ENCODE results near the gene JUNB. TPM values are rescaled to one million over a fixed set of nuclear protein-coding genes. Genes with fewer than 3 reads are reported as not detected.

Gene JUNB
- polyA plus RNA-seq, 3 donors, result 1,279 to 3,167 (median 1,468) TPM

- no peak for DNase-seq
- Histone ChIP-seq H4K20me1 (ENCODE audit: insufficient read depth, low read length) (no peaks in the 10 kb centered on the region), H3K9ac (ENCODE audit: insufficient read depth, low read length, poor library complexity, severe bottlenecking) (no peak overlapping the region), H3K36me3 (replicated peaks in 1 of 2; ENCODE audit: control insufficient read depth in 1 of 2, insufficient read depth in 2 of 2, low read length in 2 of 2) (peaks cover 16 to 25% of the 10 kb centered on the region in 2 donors), H3K27me3 (ENCODE audit: control insufficient read depth in 2 of 2, insufficient read depth in 2 of 2, low read length in 2 of 2) (peaks cover 0 to 15% of the 10 kb centered on the region in 2 donors), H3K4me1 (ENCODE audit: control insufficient read depth in 1 of 2, insufficient read depth in 2 of 2, low read length in 2 of 2) (no peaks in the 10 kb centered on the region), H3K9me3 (replicated peaks in 1 of 2; ENCODE audit: control insufficient read depth in 1 of 2, insufficient read depth in 1 of 2, low read length in 2 of 2) (peaks cover 13 to 18% of the 10 kb centered on the region in 2 donors), H2AFZ (ENCODE audit: insufficient read depth, low read depth, low read length, poor library complexity, severe bottlenecking) (no peak overlapping the region), H3K27ac (ENCODE audit: low read depth in 1 of 2, low read length in 2 of 2) (no peak overlapping the region), H3K79me2 (ENCODE audit: insufficient read depth, low read length) (no peaks in the 10 kb centered on the region), H3K4me3 (replicated peaks in 1 of 3; ENCODE audit: low read depth in 2 of 3, low read length in 3 of 3) (no peak overlapping the region), H3K4me2 (replicated peaks; ENCODE audit: extremely low read depth, low read length, poor library complexity, severe bottlenecking) (no peak overlapping the region)
- peaks cover 4% of the 10 kb centered on the region for H3K4me1 Mint-ChIP-seq
- no peak for TF ChIP-seq CTCF (IDR thresholded peaks at IDR 0.05)
- H3K4me3 Mint-ChIP-seq, result no peak overlapping the region
- H3K27me3 Mint-ChIP-seq (ENCODE audit: low read depth in 3 of 3), result peaks cover 22 to 35% (median 31%) of the 10 kb centered on the region in 3 donors
- intact Hi-C loops (cut with micrococcal nuclease), result no loop called here
- 92% methylated on average over 9 of the region's 9 CpGs for WGBS (ENCODE audit: insufficient coverage)
- H3K27ac Mint-ChIP-seq, result no peak overlapping the region
- H3K36me3 Mint-ChIP-seq, result peaks cover 22 to 26% of the 10 kb centered on the region in 2 donors
- H3K9me3 Mint-ChIP-seq, result peaks cover 12 to 19% (median 16%) of the 10 kb centered on the region in 7 donors
Observed at GRCh38 chr19:12750851-12751250, 40.4 kb upstream of the JUNB start.

GRCh38 chr19:12751635-12752034, 39.7 kb upstream of the JUNB start, which contains the start of gene BEST2:
BEST2 (plus strand) TSS chr19:12751791; CDS start chr19:12752593, 802 bp downstream.
- Histone ChIP-seq H3K9me3 (replicated peaks in 1 of 2; ENCODE audit: control insufficient read depth in 1 of 2, insufficient read depth in 1 of 2, low read length in 2 of 2) (peaks cover 13 to 15% of the 10 kb centered on the region in 2 donors), H2AFZ (ENCODE audit: insufficient read depth, low read depth, low read length, poor library complexity, severe bottlenecking) (no peak within 1 kb of the TSS), H3K4me3 (replicated peaks in 1 of 3; ENCODE audit: low read depth in 2 of 3, low read length in 3 of 3) (no peak within 1 kb of the TSS), H3K27me3 (ENCODE audit: control insufficient read depth in 2 of 2, insufficient read depth in 2 of 2, low read length in 2 of 2) (peaks cover 0 to 15% of the 10 kb centered on the region in 2 donors), H3K79me2 (ENCODE audit: insufficient read depth, low read length) (no peaks in the 10 kb centered on the region), H3K4me1 (ENCODE audit: control insufficient read depth in 1 of 2, insufficient read depth in 2 of 2, low read length in 2 of 2) (no peaks in the 10 kb centered on the region), H3K27ac (ENCODE audit: low read depth in 1 of 2, low read length in 2 of 2) (no peak within 1 kb of the TSS), H4K20me1 (ENCODE audit: insufficient read depth, low read length) (no peaks in the 10 kb centered on the region), H3K36me3 (replicated peaks in 1 of 2; ENCODE audit: control insufficient read depth in 1 of 2, insufficient read depth in 2 of 2, low read length in 2 of 2) (peaks cover 12 to 17% of the 10 kb centered on the region in 2 donors), H3K9ac (ENCODE audit: insufficient read depth, low read length, poor library complexity, severe bottlenecking) (no peak within 1 kb of the TSS), H3K4me2 (replicated peaks; ENCODE audit: extremely low read depth, low read length, poor library complexity, severe bottlenecking) (no peak within 1 kb of the TSS)
- no peak within 1 kb of the TSS for H3K27ac Mint-ChIP-seq
- no peak for DNase-seq
- intact Hi-C loops (cut with micrococcal nuclease), result no loop called here
- TF ChIP-seq CTCF (IDR thresholded peaks at IDR 0.05), result no peak
- peaks cover 12 to 16% (median 14%) of the 10 kb centered on the region in 7 donors for H3K9me3 Mint-ChIP-seq
- 78% methylated on average over 12 of the region's 14 CpGs for WGBS (ENCODE audit: insufficient coverage)
- no peak within 1 kb of the TSS for H3K4me3 Mint-ChIP-seq
- H3K4me1 Mint-ChIP-seq, result peaks cover 4% of the 10 kb centered on the region
- peaks cover 22 to 36% (median 31%) of the 10 kb centered on the region in 3 donors for H3K27me3 Mint-ChIP-seq (ENCODE audit: low read depth in 3 of 3)
- H3K36me3 Mint-ChIP-seq, result peaks cover 17 to 18% of the 10 kb centered on the region in 2 donors
